Transverse colon (tissue), 4 donors: Measurements from ENCODE around the gene ERI2. TPM values are rescaled to one million over a fixed set of nuclear protein-coding genes. Genes with fewer than 3 reads are reported as not detected.

Experiments used
- DNase-seq: peaks from one replicate; pipeline ENCODE4 v3.0.0-alpha.2; 2019
- H3K27ac ChIP-seq, 4 donors: fragments of 200-600 bp; sonication (generic); 2 replicates each; pipeline ENCODE4 v1.5.1; 2016 to 2018; ENCODE audit warnings: inconsistent platforms in 4 of 4
- H3K27me3 ChIP-seq: fragments of 200-600 bp; sonication (generic); 2 replicates; pipeline ENCODE4 v1.5.1; 2017; ENCODE audit warnings: inconsistent platforms
- H3K36me3 ChIP-seq, 4 donors: fragments of 200-600 bp; sonication (generic); 2 replicates each; pipeline ENCODE4 v1.5.1; 2017 to 2019; ENCODE audit warnings: inconsistent platforms in 4 of 4
- H3K4me1 ChIP-seq, 4 donors: fragments of 200-600 bp; sonication (generic); 2 replicates each; pipeline ENCODE4 v1.5.1; 2017 to 2020; ENCODE audit warnings: inconsistent platforms in 4 of 4
- H3K4me3 ChIP-seq, 4 donors: fragments of 200-600 bp; sonication (generic); 1 replicate in 1 of 4; 2 replicates in 3 of 4; pipeline versions ENCODE4 v1.5.1 to v1.6.1; 2017 to 2019; ENCODE audit warnings: inconsistent platforms in 4 of 4
- H3K9me3 ChIP-seq, 2 donors: fragments of 200-600 bp; sonication (generic); 2 replicates each; pipeline ENCODE4 v1.5.1; 2017 to 2019; ENCODE audit warnings: inconsistent platforms in 2 of 2
- EP300 ChIP-seq: sonication (generic); formaldehyde crosslinking; IDR thresholded peaks from one replicate; pipeline ENCODE4 v1.6.1; 2017; ENCODE audit warnings: antibody characterized with exemption, low read depth
- POLR2A ChIP-seq: fragments of 450-650 bp; IDR thresholded peaks from one replicate; pipeline ENCODE4 v1.6.1; 2016; ENCODE audit warnings: antibody characterized with exemption, mild to moderate bottlenecking, moderate library complexity
- POLR2AphosphoS5 ChIP-seq, 3 donors: sonication (generic); formaldehyde crosslinking; IDR thresholded peaks; one replicate each; pipeline ENCODE4 v1.6.1; 2016; ENCODE audit warnings: antibody characterized with exemption in 3 of 3
- WGBS, 2 donors: methylation state at CpG; one replicate each; pipeline ENCODE4 v1.1.5; 2018; ENCODE audit warnings: low coverage in 1 of 2; 5-methylcytosine and 5-hydroxymethylcytosine counted together
- in situ Hi-C, 4 donors: fragments of 200-750 bp; cut with MboI; loops; one replicate each; pipeline versions ENCODE4 v1.15.0 to v1.15.1; 2017; ENCODE audit warnings: low sequenced_read_pairs in 3 of 4, low pct_ligation_motif_present in 1 of 4, low pct_unique_long_range_greater_than_20kb in 1 of 4
- intact Hi-C: fragments of 100-400 bp; cut with DNase I; formaldehyde crosslinking; loops from one replicate; pipeline ENCODE4 v1.15.1; 2023; ENCODE audit warnings: low total_unique reads
- total RNA-seq, 4 donors: library from RNA; depleted of rRNA; stranded (reverse); fragments of >200 nt; gene quantifications; one replicate each; pipeline ENCODE4 v1.1.0, GENCODE V29; 2016
- TF ChIP-seq, protein P1 (sequence below), 5 experiments: fragments of 200-600 bp in 3 of 5; fragments of 450-650 bp in 2 of 5; sonication (generic) in 3 of 5; IDR thresholded peaks; 1 replicate in 2 of 5; 2 replicates in 3 of 5; pipeline ENCODE4 v1.5.1; 2016 to 2017; ENCODE audit warnings: antibody characterized with exemption in 5 of 5, inconsistent platforms in 3 of 5, mild to moderate bottlenecking in 2 of 5, moderate library complexity in 1 of 5

ERI2 gene
- total RNA-seq, 4 donors from 2014 or later = 9.0 to 55.1 (median 30.0) TPM

DNA sequence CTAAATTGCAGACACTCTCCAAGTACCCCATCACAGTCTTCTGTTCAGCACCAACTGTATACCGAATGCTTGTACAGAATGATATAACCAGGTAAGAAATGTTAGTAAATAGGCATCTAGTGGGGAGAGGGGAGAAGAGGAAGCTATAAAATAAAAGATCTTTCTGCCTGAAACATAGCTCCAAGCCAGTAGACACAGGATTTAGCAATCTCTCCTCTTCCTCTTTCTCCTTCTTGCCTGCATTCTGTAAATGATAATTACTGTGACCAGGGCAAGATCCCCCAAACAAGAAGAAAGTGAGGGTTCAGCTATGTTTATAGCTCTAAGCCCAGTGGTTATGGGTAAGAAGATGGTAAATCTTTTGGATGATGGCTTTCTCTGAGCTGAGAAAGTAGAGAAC is 24.6 kb downstream of the ERI2 start:
- Histone ChIP-seq H3K27ac (no peak overlapping the region), H3K4me3 (no peak overlapping the region), H3K4me1 (no peaks in the 10 kb centered on the region), H3K36me3 (peaks cover 0 to 13% (median 0%) of the 10 kb centered on the region in 4 donors), H3K9me3 (no peaks in the 10 kb centered on the region), H3K27me3 (no peaks in the 10 kb centered on the region)
- intact Hi-C loops = no loop called here
- no peak for DNase-seq
- in situ Hi-C loops = no loop called here
- 71 to 90% methylated on average over 1 of the region's 1 CpG for WGBS, 2 donors
- no peak for TF ChIP-seq POLR2AphosphoS5 (IDR thresholded peaks at IDR 0.05)
- TF ChIP-seq, protein P1, sequence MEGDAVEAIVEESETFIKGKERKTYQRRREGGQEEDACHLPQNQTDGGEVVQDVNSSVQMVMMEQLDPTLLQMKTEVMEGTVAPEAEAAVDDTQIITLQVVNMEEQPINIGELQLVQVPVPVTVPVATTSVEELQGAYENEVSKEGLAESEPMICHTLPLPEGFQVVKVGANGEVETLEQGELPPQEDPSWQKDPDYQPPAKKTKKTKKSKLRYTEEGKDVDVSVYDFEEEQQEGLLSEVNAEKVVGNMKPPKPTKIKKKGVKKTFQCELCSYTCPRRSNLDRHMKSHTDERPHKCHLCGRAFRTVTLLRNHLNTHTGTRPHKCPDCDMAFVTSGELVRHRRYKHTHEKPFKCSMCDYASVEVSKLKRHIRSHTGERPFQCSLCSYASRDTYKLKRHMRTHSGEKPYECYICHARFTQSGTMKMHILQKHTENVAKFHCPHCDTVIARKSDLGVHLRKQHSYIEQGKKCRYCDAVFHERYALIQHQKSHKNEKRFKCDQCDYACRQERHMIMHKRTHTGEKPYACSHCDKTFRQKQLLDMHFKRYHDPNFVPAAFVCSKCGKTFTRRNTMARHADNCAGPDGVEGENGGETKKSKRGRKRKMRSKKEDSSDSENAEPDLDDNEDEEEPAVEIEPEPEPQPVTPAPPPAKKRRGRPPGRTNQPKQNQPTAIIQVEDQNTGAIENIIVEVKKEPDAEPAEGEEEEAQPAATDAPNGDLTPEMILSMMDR (IDR thresholded peaks at IDR 0.05) = no peak
- TF ChIP-seq POLR2A = no peak
- TF ChIP-seq EP300 = no peak

DNA sequence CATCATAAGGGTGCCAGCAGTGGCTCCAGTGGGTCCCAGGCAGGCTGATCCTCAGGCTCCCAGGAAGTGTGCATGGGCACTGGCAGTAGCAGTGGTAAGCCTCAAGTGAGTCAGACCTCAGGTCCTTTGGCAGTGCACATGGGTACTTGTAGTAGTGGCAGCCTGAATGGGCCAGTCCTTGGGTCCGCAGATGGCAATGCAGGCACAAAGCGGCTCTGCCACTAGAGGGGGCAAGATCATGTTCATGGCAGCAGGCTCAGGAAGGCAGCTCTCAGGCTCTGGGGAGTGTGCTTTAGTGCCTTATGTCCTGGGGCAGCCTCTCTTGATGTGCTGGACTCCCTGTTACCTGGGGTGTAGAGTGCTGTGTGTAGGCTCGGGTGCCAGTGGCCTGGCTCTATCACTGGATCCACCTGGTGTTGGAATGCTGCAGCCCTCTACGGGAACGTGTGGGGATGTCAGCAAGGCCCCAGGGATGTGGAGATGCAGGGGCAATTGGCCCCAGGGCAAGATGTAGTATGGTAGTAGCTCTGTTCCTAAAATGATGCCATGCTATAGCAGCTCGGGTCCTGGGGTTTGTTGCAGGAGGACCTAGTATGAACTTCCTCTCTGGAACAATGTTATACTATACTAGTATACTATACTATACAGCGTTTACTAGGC is 31.4 kb downstream of the ERI2 start:
- in situ Hi-C loops (no loop called here), intact Hi-C loops (no loop called here)
- WGBS, 2 donors = 73 to 100% methylated on average over 1 to 7 of the region's 7 CpGs
- DNase-seq = peak; percentile 68
- Histone ChIP-seq H3K9me3 (no peaks in the 10 kb centered on the region), H3K27ac (no peak overlapping the region), H3K4me3 (no peak overlapping the region), H3K4me1 (no peaks in the 10 kb centered on the region), H3K27me3 (no peaks in the 10 kb centered on the region), H3K36me3 (peaks cover 0 to 9% (median 0%) of the 10 kb centered on the region in 4 donors)
- no peak for TF ChIP-seq POLR2A
- TF ChIP-seq, protein P1 (IDR thresholded peaks at IDR 0.05) = peak; percentile 36 to 56 (median 41)

DNA sequence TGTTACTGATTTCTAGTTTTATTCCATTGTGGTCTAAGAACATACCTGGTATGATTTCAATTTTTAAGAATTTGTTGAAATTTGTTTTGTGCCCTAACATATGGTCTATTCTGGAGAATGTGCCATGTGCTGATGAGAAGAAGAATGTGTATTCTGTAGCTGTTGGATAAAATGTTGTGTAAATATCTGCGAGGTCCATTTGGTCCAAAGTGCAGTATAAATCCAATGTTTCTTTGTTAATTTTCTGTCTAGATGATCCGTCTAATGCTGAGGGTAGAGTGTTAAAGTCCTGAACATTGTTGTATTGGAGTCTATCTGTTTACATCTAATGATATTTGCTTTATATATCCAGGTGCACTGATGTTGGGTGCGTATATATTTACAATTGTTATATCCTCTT is 32.6 kb downstream of the ERI2 start:
- Histone ChIP-seq H3K27me3 (no peaks in the 10 kb centered on the region), H3K9me3 (no peaks in the 10 kb centered on the region), H3K4me1 (no peaks in the 10 kb centered on the region), H3K4me3 (no peak overlapping the region), H3K36me3 (peaks cover 0 to 7% (median 0%) of the 10 kb centered on the region in 4 donors), H3K27ac (no peak overlapping the region)
- whole genome bisulfite sequencing, 2 donors = 70 to 85% methylated on average over 3 of the region's 3 CpGs
- intact Hi-C loops = no loop called here
- no peak for DNase-seq
- TF ChIP-seq POLR2AphosphoS5 (IDR thresholded peaks at IDR 0.05) (no peak), POLR2A (no peak), EP300 (no peak)
- TF ChIP-seq, protein P1 (IDR thresholded peaks at IDR 0.05) = no peak
- in situ Hi-C loops = no loop called here

DNA sequence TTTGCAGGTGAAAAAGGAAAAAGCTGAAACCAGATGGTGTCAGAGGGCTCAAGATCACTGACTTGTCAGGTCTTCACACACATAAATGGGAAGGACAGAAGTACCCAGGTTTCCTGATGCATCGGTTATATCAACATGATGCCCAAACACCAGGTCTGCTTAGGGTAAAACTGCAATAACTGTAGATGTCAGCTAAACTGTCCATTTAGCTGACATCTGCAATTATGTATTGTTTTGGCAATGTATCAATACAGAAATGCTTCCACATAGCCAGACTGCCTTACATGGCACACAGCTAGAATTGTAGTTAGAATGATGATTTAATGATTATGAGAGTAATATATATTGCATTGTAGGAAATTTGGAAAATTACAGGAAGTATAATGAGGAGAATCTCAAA is 37.5 kb downstream of the ERI2 start:
- peaks cover 0 to 13% (median 7%) of the 10 kb centered on the region in 4 donors for H3K4me1 ChIP-seq
- no peaks in the 10 kb centered on the region for H3K27me3 ChIP-seq
- 50 to 100% methylated on average over 1 of the region's 1 CpG for WGBS, 2 donors
- no peak overlapping the region for H3K4me3 ChIP-seq
- no peaks in the 10 kb centered on the region for H3K36me3 ChIP-seq
- no peak overlapping the region for H3K27ac ChIP-seq
- H3K9me3 ChIP-seq = no peaks in the 10 kb centered on the region
- intact Hi-C loops (no loop called here), in situ Hi-C loops (no loop called here)
- TF ChIP-seq POLR2AphosphoS5 (IDR thresholded peaks at IDR 0.05) (no peak), POLR2A (no peak), EP300 (no peak)
- TF ChIP-seq, protein P1 (IDR thresholded peaks at IDR 0.05) = no peak
- DNase-seq = no peak
